ENCODE data around the gene WDR7.

Gene WDR7

DNA sequence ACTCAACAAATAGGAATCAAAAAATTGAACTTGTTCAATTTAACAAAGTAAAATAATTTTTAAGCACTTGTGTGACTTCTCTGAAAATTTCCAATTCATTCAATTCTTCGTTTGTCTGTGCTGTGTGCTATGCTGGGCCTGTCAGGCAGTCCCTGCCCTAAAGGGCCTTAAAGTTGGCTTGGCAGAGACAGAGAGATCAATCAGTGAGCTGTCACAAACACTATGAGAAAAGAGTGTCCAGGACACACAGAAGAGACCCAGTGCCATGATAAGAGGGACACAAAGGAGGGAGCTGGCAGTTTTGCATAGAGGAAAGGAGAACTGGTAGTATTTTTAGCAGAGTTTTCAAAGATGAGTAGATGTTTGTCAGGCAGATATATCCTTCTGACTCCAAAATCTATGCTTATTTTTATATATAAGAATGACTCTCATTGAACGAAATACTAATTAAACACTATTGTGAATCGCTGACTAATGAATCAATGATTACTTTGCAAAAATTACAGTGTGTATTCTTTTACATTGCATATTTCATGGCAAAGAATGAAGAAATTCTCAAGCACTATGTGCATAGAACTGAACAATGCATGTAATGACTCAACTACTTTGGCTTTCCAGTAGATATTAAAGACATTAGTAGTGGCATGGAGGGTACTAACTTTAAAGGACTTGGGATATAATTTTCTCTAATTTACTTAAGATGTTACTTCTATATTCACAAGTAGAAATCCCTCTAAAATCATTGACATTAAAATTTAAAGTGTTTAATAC is 302.5 kb downstream of the WDR7 start:
- no peak for DNase-seq
- in situ Hi-C loops (cut with MboI; ENCODE audit: low pct_unique_long_range_greater_than_20kb, low sequenced_read_pairs) = no loop called here

DNA sequence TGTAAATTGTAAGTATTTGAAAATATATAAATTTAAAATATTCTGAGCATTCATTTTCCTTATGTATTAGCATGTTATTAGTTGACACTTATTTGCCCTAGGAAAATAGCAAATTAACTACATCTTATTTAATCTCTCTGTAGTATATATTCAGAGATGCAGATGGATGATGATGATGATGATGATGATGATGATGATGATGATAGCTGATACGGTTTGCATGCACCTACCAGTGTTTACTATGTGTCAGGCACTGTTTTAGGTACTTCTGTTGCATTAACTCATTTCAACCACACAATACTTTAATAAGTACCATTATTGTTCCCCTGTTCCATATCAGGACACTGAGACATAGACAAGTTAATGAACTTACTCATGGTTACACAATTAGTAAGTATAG is 304.3 kb downstream of the WDR7 start:
- no peak for DNase-seq
- in situ Hi-C loops (cut with MboI; ENCODE audit: low pct_unique_long_range_greater_than_20kb, low sequenced_read_pairs) = no loop called here

DNA sequence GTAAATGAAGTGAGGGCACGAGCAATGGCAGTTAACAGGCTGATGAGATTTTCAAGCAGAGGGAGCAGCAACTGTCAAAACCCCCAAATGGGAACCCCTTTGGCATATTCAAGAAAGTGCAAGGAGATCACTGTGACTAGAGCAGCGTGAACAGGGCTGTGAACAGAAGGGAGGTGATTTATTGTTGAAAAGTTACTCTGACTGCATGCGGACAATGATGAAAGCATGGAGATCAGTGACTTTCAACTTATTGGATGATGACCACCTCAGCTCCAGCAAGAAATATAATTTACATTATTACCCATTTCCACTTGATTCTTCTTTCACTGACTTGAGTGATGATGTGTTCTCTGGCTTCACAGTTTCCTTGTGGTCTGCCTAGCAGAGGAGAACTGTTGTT is 308.0 kb downstream of the WDR7 start:
- DNase-seq = no peak
- in situ Hi-C loops (cut with MboI; ENCODE audit: low pct_unique_long_range_greater_than_20kb, low sequenced_read_pairs) = no loop called here

DNA sequence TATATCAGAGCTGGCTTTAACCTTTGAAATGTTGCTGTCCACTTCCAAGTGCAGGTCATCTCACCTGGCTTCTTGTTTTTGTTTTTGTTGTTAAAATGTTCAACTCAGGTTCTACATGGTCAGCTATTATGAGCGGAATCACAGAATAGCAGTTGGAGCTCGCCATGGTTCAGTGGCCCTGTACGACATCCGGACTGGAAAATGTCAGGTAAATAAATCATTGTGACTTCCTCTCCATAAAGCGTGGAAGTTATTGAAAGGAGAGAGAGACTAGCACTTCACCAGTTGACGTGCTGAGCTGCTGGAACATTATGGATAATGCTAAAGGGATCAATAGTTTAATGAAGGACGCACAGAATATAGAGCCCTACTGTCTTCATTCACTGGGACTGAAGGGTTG is 311.2 kb downstream of the WDR7 start:
- in situ Hi-C loops (cut with MboI; ENCODE audit: low pct_unique_long_range_greater_than_20kb, low sequenced_read_pairs) = no loop called here
- DNase-seq = no peak

DNA sequence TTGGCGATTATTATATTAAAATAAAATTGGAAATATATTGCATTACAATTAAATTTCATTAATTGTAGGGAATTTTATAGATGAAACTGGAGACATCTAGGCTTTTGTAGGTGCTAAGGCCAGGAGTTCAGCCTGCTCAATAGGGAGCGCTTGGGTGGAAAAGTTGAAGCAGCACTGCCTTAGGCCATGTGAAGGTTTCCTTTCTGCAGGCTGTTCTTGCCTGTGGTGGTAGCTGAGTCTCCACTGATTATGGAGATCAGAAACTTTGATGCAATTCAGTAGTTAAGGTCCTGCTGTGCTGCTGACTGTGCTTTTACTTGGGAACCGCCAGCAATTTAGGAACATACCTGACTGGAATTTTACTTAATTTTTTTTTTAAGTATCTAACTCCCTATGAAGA is 315.9 kb downstream of the WDR7 start:
- in situ Hi-C loops (cut with MboI; ENCODE audit: low pct_unique_long_range_greater_than_20kb, low sequenced_read_pairs) = no loop called here
- no peak for DNase-seq

DNA sequence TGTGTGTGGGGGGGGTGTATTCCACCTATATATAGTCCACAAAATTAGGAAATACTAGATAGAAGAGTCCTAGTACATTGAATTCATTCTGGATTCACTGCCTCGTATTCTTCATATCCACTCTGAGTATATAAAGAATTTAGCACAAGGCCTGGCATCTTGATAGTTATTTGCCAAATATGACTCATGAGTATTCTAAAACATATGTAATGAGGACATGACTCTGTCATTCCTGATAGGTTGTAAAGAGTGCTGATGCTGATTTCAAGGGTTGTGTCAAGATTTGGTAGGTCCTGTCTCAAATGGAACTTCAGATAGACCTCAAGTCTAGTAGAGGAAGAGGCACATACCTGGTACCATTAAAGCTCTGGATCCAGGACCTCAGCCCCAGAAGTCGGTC is 322.3 kb downstream of the WDR7 start:
- in situ Hi-C loops (cut with MboI; ENCODE audit: low pct_unique_long_range_greater_than_20kb, low sequenced_read_pairs) = no loop called here
- DNase-seq = no peak

DNA sequence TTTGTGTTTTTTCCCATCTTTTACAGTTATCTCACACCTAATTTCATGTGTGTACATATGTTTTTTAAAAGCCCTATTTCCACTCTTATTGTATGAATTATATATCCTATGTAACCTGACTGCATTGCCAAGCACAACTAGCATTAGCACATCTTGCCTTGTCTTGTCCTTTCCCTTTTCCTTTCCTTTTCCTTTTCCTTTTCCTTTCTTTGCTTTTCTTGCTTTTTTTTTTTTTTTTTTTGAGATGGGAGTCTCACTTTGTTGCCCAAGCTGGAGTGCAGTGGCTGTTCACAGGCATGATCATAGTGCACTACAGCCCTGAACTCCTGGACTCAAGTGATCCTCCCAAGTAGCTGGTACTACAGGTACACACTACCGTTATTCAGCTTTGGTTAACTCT is 323.0 kb downstream of the WDR7 start:
- no peak for DNase-seq
- in situ Hi-C loops (cut with MboI; ENCODE audit: low pct_unique_long_range_greater_than_20kb, low sequenced_read_pairs) = no loop called here

DNA sequence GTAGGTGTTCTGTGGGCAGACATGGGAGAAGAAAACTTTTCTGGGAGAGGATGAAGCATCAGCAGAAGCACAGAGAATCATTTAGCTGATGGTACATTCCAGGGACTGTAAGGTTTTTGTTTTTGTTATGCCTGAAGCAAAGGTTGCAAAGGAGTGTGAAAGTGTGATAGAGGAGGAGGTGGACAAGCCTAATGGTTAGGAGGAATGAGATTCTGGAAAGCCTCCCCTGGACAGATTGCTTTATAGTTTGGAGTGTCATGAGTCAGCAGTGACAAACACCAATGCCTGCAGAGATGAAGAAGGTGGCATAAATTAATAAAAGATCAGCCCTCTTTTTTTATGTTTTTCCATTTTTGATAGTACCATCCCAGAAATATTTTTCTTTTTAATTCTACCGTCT is 324.1 kb downstream of the WDR7 start:
- no peak for DNase-seq
- in situ Hi-C loops (cut with MboI; ENCODE audit: low pct_unique_long_range_greater_than_20kb, low sequenced_read_pairs) = no loop called here

DNA sequence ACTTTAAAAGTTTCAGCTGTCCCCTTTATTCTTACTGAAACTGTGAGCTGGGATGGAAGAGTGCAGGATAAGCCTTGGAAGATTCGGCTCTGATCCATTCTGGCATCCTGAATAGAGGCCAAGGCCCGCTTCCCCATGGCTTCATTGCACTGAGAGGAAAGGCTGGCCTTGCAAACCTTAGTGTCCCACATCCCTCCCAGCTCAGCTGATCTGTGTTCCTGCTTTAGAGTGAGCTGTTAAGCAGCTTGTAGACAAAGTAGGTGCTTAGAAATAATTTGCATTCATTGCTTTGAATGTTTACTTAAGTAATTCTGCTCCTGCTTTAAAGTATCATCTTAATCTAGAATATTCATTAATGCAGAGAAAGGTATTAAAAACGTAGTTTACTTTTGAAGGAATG is 326.1 kb downstream of the WDR7 start:
- in situ Hi-C loops (cut with MboI; ENCODE audit: low pct_unique_long_range_greater_than_20kb, low sequenced_read_pairs) = no loop called here
- no peak for DNase-seq

DNA sequence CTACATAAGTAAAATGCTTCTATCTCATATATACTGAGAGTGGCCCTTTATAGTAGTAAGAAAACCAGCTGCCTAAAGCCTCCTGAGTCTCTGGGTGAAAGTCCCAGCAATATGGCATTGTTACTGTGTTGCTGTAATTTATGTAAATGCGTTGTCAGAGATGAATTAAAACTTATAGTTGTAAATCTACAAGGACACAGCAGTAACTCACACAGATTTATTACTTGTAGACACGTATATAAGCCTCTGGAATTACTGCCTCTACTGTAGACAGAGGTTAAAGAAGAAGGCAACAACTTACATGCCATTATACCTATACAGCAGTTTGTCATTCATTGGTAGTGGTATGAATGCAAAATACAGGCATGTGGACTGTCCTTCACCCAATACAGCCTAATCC is 326.6 kb downstream of the WDR7 start:
- in situ Hi-C loops (cut with MboI; ENCODE audit: low pct_unique_long_range_greater_than_20kb, low sequenced_read_pairs) = no loop called here
- no peak for DNase-seq

DNA sequence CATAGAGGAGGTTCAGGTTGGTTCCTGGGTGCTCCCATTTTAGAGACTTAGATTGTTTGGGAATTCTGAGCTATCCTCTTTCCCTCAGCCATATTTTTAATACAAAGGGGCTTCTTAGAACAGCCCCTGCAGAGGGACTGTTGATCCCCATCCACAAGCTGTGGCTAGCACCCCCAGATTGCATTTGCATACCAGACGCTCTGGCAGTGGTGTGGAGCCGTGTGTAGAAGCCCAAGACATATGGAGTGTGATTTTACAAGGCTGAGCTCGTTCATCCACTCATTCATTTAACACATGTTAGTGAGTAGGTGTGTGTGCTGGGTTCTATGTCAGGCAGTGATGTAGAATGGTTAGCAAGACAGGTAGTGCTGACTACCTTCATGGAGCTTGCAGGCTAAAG is 329.0 kb downstream of the WDR7 start:
- no peak for DNase-seq
- in situ Hi-C loops (cut with MboI; ENCODE audit: low pct_unique_long_range_greater_than_20kb, low sequenced_read_pairs) = no loop called here

DNA sequence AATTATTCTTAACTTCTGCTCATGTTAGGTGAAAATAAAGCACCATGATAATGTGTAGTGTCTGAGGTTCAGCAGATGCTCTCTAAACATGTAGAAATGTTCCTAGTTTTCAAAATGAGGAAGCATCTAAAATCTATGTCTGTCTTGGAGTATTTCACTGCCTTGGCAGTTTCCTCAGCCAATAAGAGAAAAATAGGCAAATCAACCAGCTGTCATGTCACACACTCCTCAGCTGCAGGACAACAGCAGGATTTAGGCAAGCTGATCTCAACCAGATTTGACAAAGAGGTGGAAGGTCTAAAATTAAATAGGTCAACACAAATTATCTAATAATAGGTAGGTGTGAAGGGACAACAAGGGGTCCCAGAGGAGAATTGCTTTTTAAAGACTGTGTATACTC is 331.6 kb downstream of the WDR7 start:
- peak; percentile 54 for DNase-seq

DNA sequence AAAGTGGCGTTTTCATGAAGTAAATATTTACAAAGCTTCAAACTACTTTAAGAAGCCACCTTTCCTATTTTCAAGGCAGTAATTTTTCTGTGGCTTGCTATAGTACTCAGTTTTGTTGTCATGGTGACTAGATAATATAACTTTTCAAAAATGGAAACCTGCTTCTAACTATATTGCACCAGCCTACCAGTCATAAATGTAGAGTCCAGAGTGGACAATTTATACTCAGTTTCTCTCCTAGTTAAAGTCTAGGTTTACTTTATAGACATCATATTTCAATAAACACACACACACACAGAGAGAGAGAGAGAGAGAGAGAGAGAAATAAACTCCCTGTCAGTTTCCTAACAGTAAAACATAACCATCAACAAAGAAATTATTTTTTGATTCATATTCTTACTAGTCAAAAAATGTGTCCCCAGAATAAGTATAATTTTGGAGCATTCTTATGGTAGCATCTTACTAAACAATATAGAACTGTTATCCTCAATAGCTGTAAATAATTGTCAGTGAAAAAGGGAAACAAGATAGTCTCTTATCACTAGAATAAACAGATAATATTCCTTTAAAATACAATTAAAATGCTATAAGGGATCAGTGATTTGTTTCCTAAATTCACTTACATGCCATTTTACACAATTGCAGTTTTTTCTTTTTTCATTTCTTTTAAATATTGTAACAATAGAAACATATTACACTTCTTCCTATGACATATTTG is 332.3 kb downstream of the WDR7 start:
- no peak for DNase-seq
- in situ Hi-C loops (cut with MboI; ENCODE audit: low pct_unique_long_range_greater_than_20kb, low sequenced_read_pairs) = no loop called here

More for the DNA sequence above, 331.6 kb downstream of the WDR7 start:
- in situ Hi-C loops (cut with MboI; ENCODE audit: low pct_unique_long_range_greater_than_20kb, low sequenced_read_pairs) = no loop called here

DNA sequence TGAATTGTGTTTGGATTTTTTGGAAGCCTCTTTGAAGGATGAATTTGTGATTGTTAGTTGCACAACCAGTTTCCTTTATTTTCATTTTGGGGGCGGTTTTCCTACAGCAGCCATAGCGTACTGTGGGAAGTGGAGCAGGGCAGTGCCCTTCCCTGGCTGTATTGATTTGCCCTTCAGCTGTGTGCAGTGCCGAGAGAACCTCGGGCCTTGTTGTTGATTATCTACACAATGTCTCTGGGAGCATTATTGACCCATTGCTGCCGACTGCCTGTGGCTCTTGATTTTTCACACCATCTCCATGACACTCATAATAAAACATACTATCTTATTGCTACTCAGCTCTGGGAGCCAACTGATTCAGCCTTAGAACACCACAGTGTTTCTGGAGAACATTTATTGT is 333.6 kb downstream of the WDR7 start:
- no peak for DNase-seq
- in situ Hi-C loops (cut with MboI; ENCODE audit: low pct_unique_long_range_greater_than_20kb, low sequenced_read_pairs) = no loop called here

DNA sequence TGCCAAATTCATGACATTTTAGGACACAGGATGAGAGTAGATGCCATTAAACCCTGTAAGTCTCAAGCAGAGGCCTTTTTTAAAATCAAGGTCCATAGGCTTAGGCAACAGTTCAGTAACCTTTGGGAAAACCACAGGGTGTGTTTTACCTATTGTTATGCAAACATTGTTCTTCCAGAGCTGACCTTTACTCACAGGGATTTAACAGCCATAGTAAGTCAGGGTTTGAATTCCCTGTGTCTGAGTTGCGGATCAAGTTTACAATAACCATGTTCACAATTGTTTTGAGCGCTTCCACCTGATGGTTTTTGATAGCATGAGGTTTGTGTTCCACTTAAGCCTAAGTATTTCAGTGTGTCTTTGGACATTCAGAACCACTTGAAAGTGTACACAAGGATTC is 335.7 kb downstream of the WDR7 start:
- DNase-seq = no peak
- in situ Hi-C loops (cut with MboI; ENCODE audit: low pct_unique_long_range_greater_than_20kb, low sequenced_read_pairs) = no loop called here

DNA sequence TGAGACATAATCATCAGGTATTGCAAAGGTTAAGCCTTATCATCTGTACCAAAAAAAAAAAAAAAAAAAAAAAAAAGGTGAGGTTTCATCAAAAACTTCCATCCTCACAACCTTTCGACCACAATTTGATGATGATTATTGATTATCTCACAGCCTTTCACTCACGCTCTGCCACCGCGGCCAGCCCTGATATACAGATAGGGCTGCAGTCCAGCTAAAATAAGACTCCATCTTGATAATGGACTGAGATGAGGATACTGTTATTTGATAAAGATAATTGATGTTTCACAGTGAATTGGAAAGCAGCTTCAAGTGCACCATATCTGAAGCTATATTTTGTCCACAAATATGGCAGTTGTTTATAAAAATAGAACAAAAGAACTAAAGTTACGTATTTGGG is 336.1 kb downstream of the WDR7 start:
- no peak for DNase-seq
- in situ Hi-C loops (cut with MboI; ENCODE audit: low pct_unique_long_range_greater_than_20kb, low sequenced_read_pairs) = no loop called here

DNA sequence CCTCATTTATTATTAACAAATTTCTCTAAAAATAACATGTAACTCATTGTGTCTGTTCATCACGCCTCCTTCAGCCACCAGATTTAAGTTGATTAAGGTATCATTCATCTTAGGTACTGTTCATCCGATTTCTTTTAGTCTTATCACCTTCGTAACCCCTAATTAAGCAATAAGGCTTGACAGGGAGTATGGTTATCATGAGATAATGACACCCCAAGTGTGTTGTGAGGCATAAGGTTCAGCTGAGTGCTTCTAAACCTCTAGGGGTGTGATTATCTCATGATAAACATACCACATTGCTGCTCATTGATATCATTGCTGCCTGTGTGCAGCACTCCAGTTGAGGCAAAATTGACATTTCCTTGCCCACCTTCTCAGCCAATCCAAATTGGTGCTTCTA is 336.9 kb downstream of the WDR7 start:
- DNase-seq = no peak

DNA sequence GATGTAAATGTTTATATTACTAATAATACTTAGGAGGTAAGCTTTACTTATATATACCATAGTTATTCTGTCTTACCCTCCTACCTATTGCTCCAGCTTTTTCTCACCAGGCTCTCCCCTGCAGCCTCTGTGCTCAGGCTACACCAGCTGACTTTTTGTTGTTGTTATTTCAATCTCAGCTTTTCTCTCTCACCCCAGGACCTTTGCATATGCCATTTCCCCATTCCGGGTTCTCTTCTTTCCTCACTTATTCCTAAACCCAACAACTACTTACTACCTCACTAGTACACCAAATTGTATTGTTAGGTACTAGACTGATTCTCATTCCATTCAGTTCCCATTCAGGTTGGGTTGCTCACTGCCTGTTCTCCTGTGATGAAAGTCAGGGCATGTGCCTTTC is 339.5 kb downstream of the WDR7 start:
- in situ Hi-C loops (cut with MboI; ENCODE audit: low pct_unique_long_range_greater_than_20kb, low sequenced_read_pairs) = no loop called here
- no peak for DNase-seq

More for the DNA sequence above, 336.9 kb downstream of the WDR7 start:
- in situ Hi-C loops (cut with MboI; ENCODE audit: low pct_unique_long_range_greater_than_20kb, low sequenced_read_pairs) = no loop called here

DNA sequence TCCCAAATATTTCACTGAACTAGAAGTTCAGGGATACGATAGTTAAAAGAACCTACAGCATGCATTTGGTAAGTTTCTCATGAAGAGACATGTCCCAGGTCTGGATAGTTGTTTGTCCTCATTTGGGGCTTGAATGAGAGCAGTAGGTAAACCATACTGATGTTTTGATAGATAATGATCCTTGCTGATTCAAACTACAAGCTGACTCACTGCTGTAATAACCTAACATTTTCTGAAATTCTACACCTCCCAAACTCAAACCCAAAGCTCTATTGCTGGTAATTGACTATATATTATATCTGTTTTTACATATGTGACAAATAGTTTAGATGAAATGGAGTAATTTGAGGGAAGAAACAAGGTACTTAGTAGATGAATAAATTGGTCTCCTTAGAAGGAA is 341.6 kb downstream of the WDR7 start:
- DNase-seq = no peak
- in situ Hi-C loops (cut with MboI; ENCODE audit: low pct_unique_long_range_greater_than_20kb, low sequenced_read_pairs) = no loop called here

DNA sequence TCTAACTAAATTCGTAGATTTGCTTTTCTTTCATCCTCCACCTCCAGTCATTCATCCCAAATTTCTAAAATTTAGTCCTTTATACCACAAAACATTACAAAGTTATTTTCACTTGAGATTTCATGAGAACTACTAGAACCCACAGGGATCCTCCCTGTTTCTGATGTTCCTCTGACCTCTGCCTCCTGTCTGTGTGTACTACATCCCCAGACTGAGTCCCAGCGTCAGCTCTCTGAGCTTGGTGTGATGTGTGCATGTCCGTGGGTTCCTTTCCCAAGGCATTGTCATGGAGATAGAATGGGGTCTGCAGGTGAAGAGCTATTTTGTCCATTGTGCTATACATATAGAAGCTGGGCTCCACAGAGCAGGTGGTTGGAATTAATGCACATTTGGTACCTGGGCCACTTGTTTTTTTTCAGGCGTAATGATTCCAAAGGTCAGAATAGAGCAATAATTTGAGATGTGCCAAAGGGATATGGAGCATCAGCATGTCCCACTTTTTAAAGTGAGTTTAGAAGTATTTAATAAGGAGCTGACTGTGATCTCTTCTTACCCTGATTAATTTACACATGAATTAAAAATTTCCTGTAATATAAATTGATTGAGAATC is 344.5 kb downstream of the WDR7 start:
- in situ Hi-C loops (cut with MboI; ENCODE audit: low pct_unique_long_range_greater_than_20kb, low sequenced_read_pairs) = no loop called here

DNA sequence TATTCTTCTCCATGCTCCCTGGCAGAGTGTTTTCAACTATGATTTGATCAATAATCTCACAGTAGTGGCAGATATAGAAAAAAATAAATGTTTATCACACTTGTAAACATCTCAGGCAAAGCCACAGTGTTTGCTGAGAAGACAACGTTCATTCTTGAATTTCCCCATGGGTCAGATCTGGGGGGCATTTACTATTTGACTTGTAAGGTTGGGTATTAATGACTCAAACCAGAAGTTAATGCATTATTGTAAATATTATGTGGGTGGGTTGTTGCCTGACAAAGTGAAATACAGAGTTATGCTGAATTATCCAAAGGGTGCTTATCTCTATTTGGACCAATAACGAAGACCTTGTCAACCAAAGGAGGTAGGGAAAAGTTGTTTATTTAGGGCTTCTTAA is 346.0 kb downstream of the WDR7 start:
- DNase-seq = no peak
- in situ Hi-C loops (cut with MboI; ENCODE audit: low pct_unique_long_range_greater_than_20kb, low sequenced_read_pairs) = no loop called here

More for the DNA sequence above, 344.5 kb downstream of the WDR7 start:
- no peak for DNase-seq
